Endothelial cell of umbilical vein (primary cell): ENCODE results near the gene LIPG. TPM values are rescaled to one million over a fixed set of nuclear protein-coding genes. Genes with fewer than 3 reads are reported as not detected.

Source experiments
- BruUV-seq: library from RNA; stranded (reverse); fragments of 400-500 nt; replicated peaks from 2 replicates; lab custom pipeline; 2021; lab: Mats Ljungman, UMichigan
- CTCF ChIA-PET: fragments of 300-600, 350-600 bp; sonication (Branson Sonifier 250); formaldehyde crosslinking; loops from one replicate; lab custom pipeline; 2021; ENCODE audit warnings: antibody characterized with exemption, inconsistent platforms; lab: Charles Lee
- POLR2A ChIA-PET: fragments of 300-600, 350-600 bp; sonication (Branson Sonifier 250); formaldehyde crosslinking; loops from one replicate; lab custom pipeline; 2021; ENCODE audit warnings: antibody characterized with exemption, inconsistent platforms; lab: Charles Lee
- DNase-seq: peaks from one replicate; pipeline ENCODE4 v3.0.0-alpha.2; 2011; ENCODE audit warnings: low read depth, low spot score
- FAIRE-seq: peaks from 2 replicates; lab custom pipeline; 2011; peaks lifted over from hg19 to GRCh38; lab: Jason Lieb, UNC
- H2AFZ ChIP-seq: 2 replicates; pipeline ENCODE4 v1.6.0; 2012; ENCODE audit warnings: low read depth, low read length, control low read depth, inconsistent platforms
- H3K27ac ChIP-seq: 2 replicates; pipeline ENCODE4 v1.5.1; 2011; ENCODE audit warnings: low read depth, mild to moderate bottlenecking, control low read depth, low read length, moderate library complexity; ENCODE audit not compliant: insufficient read depth
- H3K27me3 ChIP-seq, 2 experiments: 2 replicates each; pipeline versions ENCODE4 v1.6.0 to v1.6.1; 2011; ENCODE audit warnings: low read length in 2 of 2, mixed read lengths in 1 of 2; ENCODE audit not compliant: control insufficient read depth in 2 of 2, insufficient read depth in 2 of 2
- H3K36me3 ChIP-seq, 2 experiments: 2 replicates in 1 of 2; 3 replicates in 1 of 2; pipeline ENCODE4 v1.5.1; 2011; ENCODE audit warnings: low read length in 2 of 2, mild to moderate bottlenecking in 1 of 2, moderate library complexity in 1 of 2; ENCODE audit not compliant: control insufficient read depth in 2 of 2, insufficient read depth in 2 of 2; ENCODE audit errors: extremely low read depth in 1 of 2
- H3K4me1 ChIP-seq: 3 replicates; pipeline ENCODE4 v1.5.1; 2011; ENCODE audit warnings: mild to moderate bottlenecking, low read length; ENCODE audit not compliant: control insufficient read depth, insufficient read depth; ENCODE audit errors: extremely low read depth
- H3K4me2 ChIP-seq: 2 replicates; pipeline ENCODE4 v1.6.1; 2011; ENCODE audit warnings: low read length, control low read depth, mixed read lengths; ENCODE audit not compliant: insufficient read depth
- H3K4me3 ChIP-seq, 3 experiments: fragments of 200-600 bp in 1 of 3; sonication (generic), shearing (Covaris generic) in 1 of 3; replicated peaks in 1 of 3; 2 replicates each; pipeline ENCODE4 v1.5.1; 2011 to 2016; ENCODE audit warnings: control low read depth in 3 of 3, low read length in 3 of 3, mild to moderate bottlenecking in 2 of 3, inconsistent platforms in 1 of 3, low read depth in 1 of 3, moderate library complexity in 1 of 3; ENCODE audit not compliant: insufficient read depth in 1 of 3
- H3K79me2 ChIP-seq: 2 replicates; pipeline ENCODE4 v1.6.0; 2012; ENCODE audit warnings: low read length, inconsistent platforms; ENCODE audit not compliant: control insufficient read depth, insufficient read depth
- H3K9ac ChIP-seq: replicated peaks from 2 replicates; pipeline ENCODE3; 2011; ENCODE audit warnings: low read length, control low read depth; ENCODE audit not compliant: insufficient read depth; ENCODE audit errors: extremely low read depth
- H3K9me1 ChIP-seq: replicated peaks from 3 replicates; pipeline ENCODE4 v1.6.0; 2011; ENCODE audit warnings: mild to moderate bottlenecking, low read length; ENCODE audit not compliant: control insufficient read depth, insufficient read depth; ENCODE audit errors: extremely low read depth
- H3K9me3 ChIP-seq: replicated peaks from 2 replicates; pipeline ENCODE4 v1.5.1; 2012; ENCODE audit warnings: low read length, inconsistent platforms; ENCODE audit not compliant: control insufficient read depth, insufficient read depth
- H4K20me1 ChIP-seq: replicated peaks from 2 replicates; pipeline ENCODE3; 2011; ENCODE audit warnings: mild to moderate bottlenecking, low read length; ENCODE audit not compliant: control insufficient read depth, insufficient read depth; ENCODE audit errors: extremely low read depth
- EZH2 ChIP-seq: IDR thresholded peaks from 2 replicates; pipeline ENCODE4 v1.6.1; 2012; ENCODE audit warnings: borderline replicate concordance, low read depth, mild to moderate bottlenecking, moderate library complexity, low read length, inconsistent platforms; ENCODE audit not compliant: severe bottlenecking
- FOS ChIP-seq: IDR thresholded peaks from 2 replicates; pipeline ENCODE4 v1.6.1; 2011; ENCODE audit warnings: mild to moderate bottlenecking, low read length, moderate library complexity, borderline replicate concordance; ENCODE audit not compliant: insufficient read depth
- GATA2 ChIP-seq: IDR thresholded peaks from 2 replicates; pipeline ENCODE4 v1.7.0; 2011; ENCODE audit warnings: low read depth, mild to moderate bottlenecking, moderate library complexity, mixed read lengths, low read length; ENCODE audit not compliant: insufficient read length, insufficient read depth
- JUN ChIP-seq: IDR thresholded peaks from 2 replicates; pipeline ENCODE4 v1.6.1; 2011; ENCODE audit warnings: borderline replicate concordance, low read depth; ENCODE audit not compliant: insufficient read length, insufficient read depth
- MYC ChIP-seq: IDR thresholded peaks from one replicate; pipeline ENCODE4 v1.6.1; 2011; ENCODE audit warnings: mild to moderate bottlenecking, low read depth, low read length
- POLR2A ChIP-seq: IDR thresholded peaks from 2 replicates; pipeline ENCODE4 v1.6.1; 2012; ENCODE audit warnings: low read depth, mild to moderate bottlenecking, control low read depth, low read length
- POLR2AphosphoS5 ChIP-seq: IDR thresholded peaks from 2 replicates; pipeline ENCODE4 v1.6.1; 2012; ENCODE audit warnings: low read depth, mild to moderate bottlenecking, control low read depth, low read length, moderate library complexity; ENCODE audit not compliant: insufficient read depth
- dilution Hi-C: fragments of 300-500 bp; cut with MboI; formaldehyde crosslinking; loops from one replicate; pipeline ENCODE4 v1.15.0; 2019; ENCODE audit warnings: low sequenced_read_pairs; ENCODE audit not compliant: extremely low pct_ligation_motif_present
- intact Hi-C: fragments of 100-400 bp; cut with micrococcal nuclease; formaldehyde crosslinking; loops from one replicate; pipeline ENCODE4 v1.10.0; 2022
- polyA plus RNA-seq, 4 experiments: library from polyadenylated mRNA; depleted of rRNA in 3 of 4; stranded (reverse) in 3 of 4; unstranded in 1 of 4; fragments of >200 nt; gene quantifications; 2 replicates each; pipeline versions ENCODE4 v1.2.1 to v1.2.3, GENCODE V29; 2011 to 2012; ENCODE audit warnings: missing spikeins in 1 of 4
- total RNA-seq: library from RNA; stranded (reverse); gene quantifications from 2 replicates; pipeline ENCODE4 v1.2.3, GENCODE V29; 2021
- TF ChIP-seq, protein P1 (sequence below), 2 donors: IDR thresholded peaks; 1 replicate in 1 of 2; 2 replicates in 1 of 2; pipeline ENCODE4 v1.5.1; 2011; ENCODE audit warnings: low read length in 2 of 2, mild to moderate bottlenecking in 2 of 2, moderate library complexity in 2 of 2, control low read depth in 1 of 2, inconsistent platforms in 1 of 2, low read depth in 1 of 2; ENCODE audit not compliant: insufficient read depth in 1 of 2; ENCODE audit errors: extremely low read depth in 1 of 2
- TF ChIP-seq, protein P2 (sequence below): IDR thresholded peaks from 2 replicates; pipeline ENCODE4 v1.6.1; 2011; ENCODE audit not compliant: insufficient read depth, insufficient read length

Gene LIPG
- total and polyA plus RNA-seq, 2 donors (not counting 3 experiments of a cell fraction or from before 2014, with no cell fraction given) = 80.6 to 86.3 TPM

DNA sequence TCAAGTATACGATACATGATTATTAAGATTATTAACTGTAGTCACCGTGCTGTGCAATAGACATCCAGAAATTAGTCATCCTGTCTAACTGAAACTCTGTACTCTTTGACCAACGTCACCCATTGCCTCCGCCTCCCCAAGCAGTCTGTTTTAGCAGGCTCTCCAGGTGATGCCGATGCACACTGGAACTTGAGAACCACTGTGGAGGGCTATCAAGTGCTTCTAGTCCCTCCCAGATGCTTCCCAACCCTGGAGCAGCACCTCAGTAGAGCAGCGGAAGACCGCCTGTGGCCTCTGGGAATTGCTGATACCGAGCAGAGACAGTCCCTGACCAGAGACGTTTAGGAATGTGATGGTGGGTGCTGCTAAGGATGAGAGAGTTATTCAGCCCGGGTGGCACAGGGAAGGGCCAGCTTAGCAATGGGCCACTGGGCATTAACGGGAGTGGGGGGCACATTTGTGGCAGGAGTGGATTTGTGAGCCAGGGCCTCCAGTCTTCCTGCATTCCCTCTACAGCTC is 50.7 kb downstream of the LIPG start:
- BruUV-seq = no TSS peak
- Histone ChIP-seq H3K9me1 (no peaks in the 10 kb centered on the region), H3K4me3 (no peak overlapping the region), H2AFZ (no peak overlapping the region), H3K9ac (no peak overlapping the region), H3K36me3 (no peaks in the 10 kb centered on the region), H3K79me2 (no peaks in the 10 kb centered on the region), H3K4me1 (no peaks in the 10 kb centered on the region), H3K27me3 (peaks cover 0 to 2% of the 10 kb centered on the region in 2 experiments), H3K9me3 (no peaks in the 10 kb centered on the region), H3K4me2 (no peak overlapping the region), H3K27ac (no peak overlapping the region), H4K20me1 (no peaks in the 10 kb centered on the region)
- ChIA-PET POLR2A (no interaction called here), CTCF (interaction anchor here (0.8 kb wide), 2 partner anchors 9 to 11 kb away, joined by 3 read pairs; no protein-coding TSS in a partner anchor)
- TF ChIP-seq POLR2AphosphoS5 (no peak), MYC (no peak)
- intact Hi-C loops (no loop called here), dilution Hi-C loops (no loop called here)
- DNase-seq (no peak), FAIRE-seq (no peak)

DNA sequence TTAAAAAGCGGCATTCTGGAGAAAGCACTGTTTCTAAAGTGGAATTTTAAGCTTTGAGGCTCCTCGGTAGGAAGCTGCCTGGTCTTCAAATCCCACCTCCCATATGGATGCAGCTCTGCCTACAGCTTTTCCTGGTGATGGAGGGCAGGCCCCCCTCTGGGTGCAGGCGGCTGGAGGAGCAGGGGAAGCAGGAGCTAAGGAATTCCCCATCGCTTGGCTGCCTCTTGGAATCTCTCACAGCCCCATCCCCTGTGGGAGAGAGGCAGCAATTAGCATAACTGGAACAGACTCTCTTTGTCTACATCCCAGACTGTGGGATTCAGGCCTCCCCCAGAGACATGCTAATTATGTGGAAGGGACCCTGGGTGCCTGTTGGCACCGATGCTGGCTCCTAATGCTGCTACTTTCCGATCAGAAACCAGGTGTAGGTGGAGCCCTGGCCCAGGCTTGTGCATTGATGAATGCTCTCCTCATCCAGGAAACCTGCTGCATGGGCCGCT is 51.3 kb downstream of the LIPG start:
- no TSS peak for BruUV-seq
- Histone ChIP-seq H4K20me1 (no peaks in the 10 kb centered on the region), H3K4me3 (no peak overlapping the region), H3K9me1 (no peaks in the 10 kb centered on the region), H3K4me2 (no peak overlapping the region), H2AFZ (no peak overlapping the region), H3K9me3 (no peaks in the 10 kb centered on the region), H3K9ac (no peak overlapping the region), H3K79me2 (no peaks in the 10 kb centered on the region), H3K4me1 (no peaks in the 10 kb centered on the region), H3K36me3 (no peaks in the 10 kb centered on the region), H3K27me3 (peaks cover 0 to 2% of the 10 kb centered on the region in 2 experiments), H3K27ac (no peak overlapping the region)
- dilution Hi-C loops = no loop called here
- CTCF ChIA-PET = interaction anchor here (0.8 kb wide), 1 partner anchor 11 kb away, joined by 3 read pairs; no protein-coding TSS in a partner anchor
- DNase-seq (no peak), FAIRE-seq (no peak)
- intact Hi-C loops = no loop called here
- TF ChIP-seq POLR2A (no peak), GATA2 (no peak), JUN (no peak), POLR2AphosphoS5 (no peak), MYC (no peak), EZH2 (no peak), FOS (no peak)
- TF ChIP-seq, protein P1, sequence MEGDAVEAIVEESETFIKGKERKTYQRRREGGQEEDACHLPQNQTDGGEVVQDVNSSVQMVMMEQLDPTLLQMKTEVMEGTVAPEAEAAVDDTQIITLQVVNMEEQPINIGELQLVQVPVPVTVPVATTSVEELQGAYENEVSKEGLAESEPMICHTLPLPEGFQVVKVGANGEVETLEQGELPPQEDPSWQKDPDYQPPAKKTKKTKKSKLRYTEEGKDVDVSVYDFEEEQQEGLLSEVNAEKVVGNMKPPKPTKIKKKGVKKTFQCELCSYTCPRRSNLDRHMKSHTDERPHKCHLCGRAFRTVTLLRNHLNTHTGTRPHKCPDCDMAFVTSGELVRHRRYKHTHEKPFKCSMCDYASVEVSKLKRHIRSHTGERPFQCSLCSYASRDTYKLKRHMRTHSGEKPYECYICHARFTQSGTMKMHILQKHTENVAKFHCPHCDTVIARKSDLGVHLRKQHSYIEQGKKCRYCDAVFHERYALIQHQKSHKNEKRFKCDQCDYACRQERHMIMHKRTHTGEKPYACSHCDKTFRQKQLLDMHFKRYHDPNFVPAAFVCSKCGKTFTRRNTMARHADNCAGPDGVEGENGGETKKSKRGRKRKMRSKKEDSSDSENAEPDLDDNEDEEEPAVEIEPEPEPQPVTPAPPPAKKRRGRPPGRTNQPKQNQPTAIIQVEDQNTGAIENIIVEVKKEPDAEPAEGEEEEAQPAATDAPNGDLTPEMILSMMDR (IDR thresholded peaks at IDR 0.05; ENCODE audit: extremely low read depth in 1 of 2, insufficient read depth in 1 of 2, low read depth in 1 of 2, low read length in 2 of 2) = no peak
- TF ChIP-seq, protein P2, sequence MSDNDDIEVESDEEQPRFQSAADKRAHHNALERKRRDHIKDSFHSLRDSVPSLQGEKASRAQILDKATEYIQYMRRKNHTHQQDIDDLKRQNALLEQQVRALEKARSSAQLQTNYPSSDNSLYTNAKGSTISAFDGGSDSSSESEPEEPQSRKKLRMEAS = no peak
- POLR2A ChIA-PET = no interaction called here
